HG02588 (cell line): ENCODE data around the gene FBLN7.

Experiments
- ATAC-seq: cut with Tn5 transposase; IDR thresholded peaks from one replicate; pipeline ENCODE4 v1.9.1; 2021; ENCODE audit warnings: mild to moderate bottlenecking, moderate library complexity; ENCODE audit not compliant: unreplicated experiment

FBLN7 gene

GRCh38 chr2:112155331-112156151, 17.4 kb downstream of the FBLN7 start:
- no peak for ATAC-seq

- no peak for ATAC-seq
Observed at GRCh38 chr2:112156152-112156986, 18.2 kb downstream of the FBLN7 start.

- ATAC-seq, result no peak
Observed at GRCh38 chr2:112157472-112157871, 19.3 kb downstream of the FBLN7 start.

- ATAC-seq, result no peak
Observed at GRCh38 chr2:112159454-112159921, 21.3 kb downstream of the FBLN7 start.

- ATAC-seq, result no peak
Observed at GRCh38 chr2:112160283-112161250, 22.4 kb downstream of the FBLN7 start.

- no peak for ATAC-seq
Observed at GRCh38 chr2:112161431-112162145, 23.4 kb downstream of the FBLN7 start.

GRCh38 chr2:112162341-112162740, 24.2 kb downstream of the FBLN7 start:
- no peak for ATAC-seq

GRCh38 chr2:112162956-112163355, 24.8 kb downstream of the FBLN7 start:
- ATAC-seq, result no peak

- ATAC-seq, result no peak
Observed at GRCh38 chr2:112163541-112163981, 25.4 kb downstream of the FBLN7 start.

GRCh38 chr2:112164876-112165275, 26.7 kb downstream of the FBLN7 start:
- ATAC-seq, result no peak

- no peak for ATAC-seq
Observed at GRCh38 chr2:112165296-112165695, 27.1 kb downstream of the FBLN7 start.

- no peak for ATAC-seq
Observed at GRCh38 chr2:112166806-112167499, 28.8 kb downstream of the FBLN7 start.

- no peak for ATAC-seq
Observed at GRCh38 chr2:112168422-112169124, 30.4 kb downstream of the FBLN7 start.

- ATAC-seq, result no peak
Observed at GRCh38 chr2:112170495-112170894, 32.3 kb downstream of the FBLN7 start.

- no peak for ATAC-seq
Observed at GRCh38 chr2:112173646-112174319, 35.6 kb downstream of the FBLN7 start.

- no peak for ATAC-seq
Observed at GRCh38 chr2:112174383-112174782, 36.2 kb downstream of the FBLN7 start.

- no peak for ATAC-seq
Observed at GRCh38 chr2:112175333-112175732, 37.1 kb downstream of the FBLN7 start.

- ATAC-seq, result no peak
Observed at GRCh38 chr2:112175958-112176573, 37.9 kb downstream of the FBLN7 start.
